Astrocyte of the spinal cord (primary cell): ENCODE data around the gene ASB2.
A peak's percentile ranks its signal among the peaks of the same experiment; 100 is the strongest.

Experiments
- DNase-seq: peaks from one replicate; pipeline ENCODE4 v3.0.0; 2011; ENCODE audit warnings: low read depth, low spot score
- H3K4me3 ChIP-seq: 2 replicates; pipeline ENCODE4 v1.5.1; 2011; ENCODE audit warnings: low read depth, mild to moderate bottlenecking, low read length, moderate library complexity
- CTCF ChIP-seq: IDR thresholded peaks from 2 replicates; pipeline ENCODE4 v1.5.1; 2012; ENCODE audit warnings: low read depth, mild to moderate bottlenecking, low read length, inconsistent platforms
- in situ Hi-C: cut with HindIII; loops from 2 replicates; pipeline ENCODE4 v1.10.0; 2017; ENCODE audit warnings: low sequenced_read_pairs

Gene ASB2

GRCh38 chr14:93960774-93961438 is 15.5 kb downstream of the ASB2 start:
- in situ Hi-C loops, result no loop called here
- TF ChIP-seq CTCF, result no peak
- no peak for DNase-seq
- H3K4me3 ChIP-seq, result no peak overlapping the region

- TF ChIP-seq CTCF, result no peak
- in situ Hi-C loops, result no loop called here
- DNase-seq, result no peak
- no peak overlapping the region for H3K4me3 ChIP-seq
These were observed 16.3 kb downstream of the ASB2 start for GRCh38 chr14:93960108-93960475.

- H3K4me3 ChIP-seq, result no peak overlapping the region
- no peak for TF ChIP-seq CTCF
- in situ Hi-C loops, result no loop called here
- peak; percentile 85 for DNase-seq
These were observed 16.9 kb downstream of the ASB2 start for GRCh38 chr14:93959239-93960107.

- H3K4me3 ChIP-seq, result no peak overlapping the region
- no peak for TF ChIP-seq CTCF
- in situ Hi-C loops, result no loop called here
- DNase-seq, result no peak
These were observed 17.7 kb downstream of the ASB2 start for GRCh38 chr14:93958567-93959238.

- no peak for TF ChIP-seq CTCF
- DNase-seq, result no peak
- in situ Hi-C loops, result no loop called here
- H3K4me3 ChIP-seq, result no peak overlapping the region
These were observed 18.4 kb downstream of the ASB2 start for GRCh38 chr14:93957751-93958566.

- in situ Hi-C loops, result no loop called here
- DNase-seq, result no peak
- TF ChIP-seq CTCF, result no peak
- H3K4me3 ChIP-seq, result no peak overlapping the region
These were observed 19.0 kb downstream of the ASB2 start for GRCh38 chr14:93957333-93957710.
